ENCODE data around the gene CCDC15. TPM values are rescaled to one million over a fixed set of nuclear protein-coding genes. Genes with fewer than 3 reads are reported as not detected.

CCDC15 gene
- total RNA-seq (2014; rRNA removed; shearing (Covaris generic)): 10.2 and 11.5 TPM in 2 replicates

- Histone ChIP-seq H3K4me1 (peaks cover 4% of the 10 kb centered on the region; the same call in 1 of the 2 replicates), H3K9me3 (replicated peaks) (no peaks in the 10 kb centered on the region), H3K36me3 (no peaks in the 10 kb centered on the region), H3K27me3 (no peaks in the 10 kb centered on the region), H3K27ac (peak within 1 kb of the TSS; percentile 87), H3K4me3 (peak within 1 kb of the TSS; percentile 77)
- peak; percentile 97 to 98 for DNase-seq
These were observed at the start of gene CCDC15 for GRCh38 chr11:124953753-124954589. CCDC15 (plus strand) TSS chr11:124954202; CDS start chr11:124954733, 531 bp downstream.

GRCh38 chr11:124915541-124916369, 38.2 kb upstream of the CCDC15 start:
- Histone ChIP-seq H3K4me1 (peaks cover 5% of the 10 kb centered on the region; the same call in 1 of the 2 replicates), H3K27ac (no peak overlapping the region)
- DNase-seq: no peak

GRCh38 chr11:124916370-124916710, 37.7 kb upstream of the CCDC15 start:
- Histone ChIP-seq H3K27ac (no peak overlapping the region), H3K4me1 (peaks cover 5% of the 10 kb centered on the region; the same call in 1 of the 2 replicates), H3K9me3 (replicated peaks) (no peaks in the 10 kb centered on the region), H3K36me3 (no peaks in the 10 kb centered on the region), H3K27me3 (no peaks in the 10 kb centered on the region), H3K4me3 (no peak overlapping the region)
- no peak for DNase-seq

More at GRCh38 chr11:124915541-124916369, 38.2 kb upstream of the CCDC15 start:
- H3K9me3 ChIP-seq (replicated peaks): no peaks in the 10 kb centered on the region
- H3K4me3 ChIP-seq: no peak overlapping the region
- no peaks in the 10 kb centered on the region for H3K36me3 ChIP-seq
- H3K27me3 ChIP-seq: no peaks in the 10 kb centered on the region

GRCh38 chr11:124917115-124917637, 36.8 kb upstream of the CCDC15 start:
- Histone ChIP-seq H3K27me3 (no peaks in the 10 kb centered on the region), H3K4me3 (no peak overlapping the region), H3K27ac (no peak overlapping the region), H3K9me3 (replicated peaks) (no peaks in the 10 kb centered on the region), H3K36me3 (no peaks in the 10 kb centered on the region), H3K4me1 (peaks cover 5% of the 10 kb centered on the region; the same call in 1 of the 2 replicates)
- peak in 1 of 2 experiments; percentile 17 for DNase-seq

GRCh38 chr11:124918950-124919349, 35.1 kb upstream of the CCDC15 start, which contains the start of gene HEPN1:
HEPN1 (plus strand) TSS chr11:124919250.
- DNase-seq: no peak
- H3K9me3 ChIP-seq (replicated peaks): no peaks in the 10 kb centered on the region
- H3K4me3 ChIP-seq: no peak within 1 kb of the TSS
- peaks cover 5% of the 10 kb centered on the region; the same call in 1 of the 2 replicates for H3K4me1 ChIP-seq
- H3K27ac ChIP-seq: no peak within 1 kb of the TSS
- H3K27me3 ChIP-seq: no peaks in the 10 kb centered on the region
- H3K36me3 ChIP-seq: no peaks in the 10 kb centered on the region

- Histone ChIP-seq H3K4me1 (peaks cover 5% of the 10 kb centered on the region; the same call in 1 of the 2 replicates), H3K9me3 (replicated peaks) (no peaks in the 10 kb centered on the region), H3K27me3 (no peaks in the 10 kb centered on the region), H3K27ac (no peak overlapping the region), H3K36me3 (no peaks in the 10 kb centered on the region), H3K4me3 (no peak overlapping the region)
- DNase-seq: peak in 1 of 2 experiments; percentile 19
These were observed 34.1 kb upstream of the CCDC15 start for GRCh38 chr11:124919898-124920297.

GRCh38 chr11:124920356-124920755, 33.6 kb upstream of the CCDC15 start:
- Histone ChIP-seq H3K4me1 (peaks cover 5% of the 10 kb centered on the region; the same call in 1 of the 2 replicates), H3K27me3 (no peaks in the 10 kb centered on the region), H3K36me3 (no peaks in the 10 kb centered on the region), H3K27ac (no peak overlapping the region), H3K9me3 (replicated peaks) (no peaks in the 10 kb centered on the region), H3K4me3 (peak overlapping the region; percentile 58)
- DNase-seq: no peak

- H3K9me3 ChIP-seq (replicated peaks): no peaks in the 10 kb centered on the region
- peak overlapping the region; percentile 58 for H3K4me3 ChIP-seq
- H3K27ac ChIP-seq: no peak overlapping the region
- peak; percentile 75 to 78 for DNase-seq
- no peaks in the 10 kb centered on the region for H3K27me3 ChIP-seq
- no peaks in the 10 kb centered on the region for H3K36me3 ChIP-seq
- peaks cover 5% of the 10 kb centered on the region; the same call in 1 of the 2 replicates for H3K4me1 ChIP-seq
These were observed 33.0 kb upstream of the CCDC15 start for GRCh38 chr11:124920870-124921609.

- no peaks in the 10 kb centered on the region for H3K27me3 ChIP-seq
- DNase-seq: no peak
- peaks cover 5% of the 10 kb centered on the region; the same call in 1 of the 2 replicates for H3K4me1 ChIP-seq
- H3K36me3 ChIP-seq: no peaks in the 10 kb centered on the region
- no peak overlapping the region for H3K27ac ChIP-seq
- H3K4me3 ChIP-seq: no peak overlapping the region
- no peaks in the 10 kb centered on the region for H3K9me3 ChIP-seq (replicated peaks)
These were observed 31.2 kb upstream of the CCDC15 start for GRCh38 chr11:124922831-124923230.

GRCh38 chr11:124923296-124923695, 30.7 kb upstream of the CCDC15 start:
- H3K4me3 ChIP-seq: no peak overlapping the region
- H3K27ac ChIP-seq: no peak overlapping the region
- no peaks in the 10 kb centered on the region for H3K9me3 ChIP-seq (replicated peaks)
- peaks cover 5% of the 10 kb centered on the region; the same call in 1 of the 2 replicates for H3K4me1 ChIP-seq
- no peaks in the 10 kb centered on the region for H3K36me3 ChIP-seq
- no peaks in the 10 kb centered on the region for H3K27me3 ChIP-seq
- no peak for DNase-seq

- Histone ChIP-seq H3K27me3 (no peaks in the 10 kb centered on the region), H3K4me3 (no peak overlapping the region), H3K4me1 (no peaks in the 10 kb centered on the region), H3K27ac (no peak overlapping the region), H3K36me3 (no peaks in the 10 kb centered on the region), H3K9me3 (replicated peaks) (no peaks in the 10 kb centered on the region)
- DNase-seq: no peak
These were observed 24.9 kb upstream of the CCDC15 start for GRCh38 chr11:124928942-124929665.

GRCh38 chr11:124930799-124931198, 23.2 kb upstream of the CCDC15 start:
- Histone ChIP-seq H3K4me1 (no peaks in the 10 kb centered on the region), H3K4me3 (no peak overlapping the region), H3K27me3 (no peaks in the 10 kb centered on the region), H3K27ac (no peak overlapping the region), H3K36me3 (no peaks in the 10 kb centered on the region), H3K9me3 (replicated peaks) (no peaks in the 10 kb centered on the region)
- DNase-seq: no peak

- DNase-seq: no peak
- Histone ChIP-seq H3K27ac (no peak overlapping the region), H3K4me3 (no peak overlapping the region), H3K4me1 (no peaks in the 10 kb centered on the region), H3K36me3 (no peaks in the 10 kb centered on the region), H3K27me3 (no peaks in the 10 kb centered on the region), H3K9me3 (replicated peaks) (no peaks in the 10 kb centered on the region)
These were observed 19.0 kb upstream of the CCDC15 start for GRCh38 chr11:124934862-124935547.

All from SJCRH30 (cell line).